CD4-positive, alpha-beta T cell treated with Interleukin-6 for 4 hours (primary cell): ENCODE results near the gene EMP2.

ENCODE experiments used
- DNase-seq: peaks from one replicate; pipeline ENCODE4 v3.0.0-alpha.2; 2020; ENCODE audit warnings: mixed read lengths

EMP2 gene

GRCh38 chr16:10609402-10609774, 29.0 kb upstream of the EMP2 start:
- DNase-seq = no peak

- no peak for DNase-seq
Observed at GRCh38 chr16:10608687-10609401, 28.4 kb upstream of the EMP2 start.

- DNase-seq = no peak
Observed at GRCh38 chr16:10607157-10607556, 26.8 kb upstream of the EMP2 start.

- DNase-seq = no peak
Observed at GRCh38 chr16:10606607-10607006, 26.2 kb upstream of the EMP2 start.

GRCh38 chr16:10605636-10606035, 25.2 kb upstream of the EMP2 start:
- DNase-seq = no peak

- no peak for DNase-seq
Observed at GRCh38 chr16:10601444-10602408, 21.3 kb upstream of the EMP2 start.

- DNase-seq = no peak
Observed at GRCh38 chr16:10600782-10601443, 20.5 kb upstream of the EMP2 start.

GRCh38 chr16:10599626-10600025, 19.2 kb upstream of the EMP2 start:
- DNase-seq = no peak

- DNase-seq = no peak
Observed at GRCh38 chr16:10598157-10598556, 17.8 kb upstream of the EMP2 start.

- no peak for DNase-seq
Observed at GRCh38 chr16:10597187-10597601, 16.8 kb upstream of the EMP2 start.

GRCh38 chr16:10594312-10594950, 14.0 kb upstream of the EMP2 start:
- DNase-seq = no peak

GRCh38 chr16:10592611-10593010, 12.2 kb upstream of the EMP2 start:
- no peak for DNase-seq

- DNase-seq = no peak
Observed at GRCh38 chr16:10590342-10590741, 9.9 kb upstream of the EMP2 start.

- DNase-seq = no peak
Observed at GRCh38 chr16:10589109-10589508, 8.7 kb upstream of the EMP2 start.

GRCh38 chr16:10587622-10588021, 7.2 kb upstream of the EMP2 start:
- no peak for DNase-seq

- no peak for DNase-seq
Observed at GRCh38 chr16:10584981-10585438, 4.6 kb upstream of the EMP2 start.

GRCh38 chr16:10583269-10583668, 2.9 kb upstream of the EMP2 start:
- DNase-seq = no peak

- DNase-seq = no peak
Observed at GRCh38 chr16:10581507-10581906, 1.1 kb upstream of the EMP2 start.

- DNase-seq = no peak
Observed at GRCh38 chr16:10580883-10581247, 467 bp upstream of the EMP2 start.

GRCh38 chr16:10579575-10579964, 828 bp downstream of the EMP2 start:
- DNase-seq = no peak

- DNase-seq = no peak
Observed at GRCh38 chr16:10578474-10579316, 1.7 kb downstream of the EMP2 start.
